GM12892 (cell line): Measurements from ENCODE around the gene IMP4.

ENCODE experiments used
- POLR2A ChIP-seq: IDR thresholded peaks from 2 replicates; pipeline ENCODE4 v1.6.1; 2011; ENCODE audit warnings: low read depth, low read length, control low read depth
- POLR2AphosphoS5 ChIP-seq: IDR thresholded peaks from 2 replicates; pipeline ENCODE4 v1.6.1; 2011; ENCODE audit warnings: low read depth, low read length, control low read depth
- TAF1 ChIP-seq: IDR thresholded peaks from 2 replicates; pipeline ENCODE4 v1.6.1; 2011; ENCODE audit warnings: low read depth, mild to moderate bottlenecking, control low read depth, low read length, borderline replicate concordance

DNA sequence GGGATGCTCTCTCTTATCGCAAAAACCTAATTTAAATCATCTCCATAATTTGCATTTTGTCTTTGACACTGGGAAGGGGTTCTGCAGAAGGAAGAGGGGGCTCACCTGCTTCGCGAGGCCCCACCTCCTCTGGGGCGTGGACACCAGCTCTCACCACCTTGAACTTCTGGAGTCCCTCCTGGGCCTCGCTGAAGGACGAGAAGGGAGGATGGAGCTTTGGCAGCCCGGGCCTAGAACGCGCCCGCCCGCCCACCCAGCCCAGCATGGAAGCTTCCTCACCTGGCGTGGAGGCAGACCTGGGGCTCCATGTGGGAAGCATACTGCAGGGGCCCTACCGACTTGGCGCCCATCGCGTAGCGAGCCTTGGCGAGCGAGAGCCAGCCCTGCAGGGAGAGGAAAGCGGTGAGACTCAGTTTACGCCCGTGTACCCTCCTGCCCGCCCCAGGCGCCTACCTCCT lies 1.1 kb upstream of the IMP4 start:
- TF ChIP-seq TAF1 (no peak), POLR2AphosphoS5 (no peak), POLR2A (no peak)
